GM12891 (cell line): Measurements from ENCODE around the gene ST6GALNAC3.

Experiments used
- POLR2A ChIP-seq: IDR thresholded peaks from 2 replicates; pipeline ENCODE4 v1.6.1; 2011; ENCODE audit warnings: low read depth, low read length, control low read depth
- POLR2AphosphoS5 ChIP-seq: IDR thresholded peaks from 2 replicates; pipeline ENCODE4 v1.6.1; 2011; ENCODE audit warnings: low read depth, low read length, control low read depth
- TAF1 ChIP-seq: IDR thresholded peaks from 2 replicates; pipeline ENCODE4 v1.6.1; 2011; ENCODE audit warnings: low read depth, low read length, control low read depth

GRCh38 chr1:76300556-76300955 lies 226.0 kb downstream of the ST6GALNAC3 start:
- TF ChIP-seq POLR2A (no peak), TAF1 (no peak), POLR2AphosphoS5 (no peak)
